B cell (primary cell): ENCODE measurements around the gene FAM174C. TPM values are rescaled to one million over a fixed set of nuclear protein-coding genes. Genes with fewer than 3 reads are reported as not detected.

Experiments
- ATAC-seq: fragments of 200-7000 bp; cut with Tn5 transposase; one replicate; pipeline ENCODE4 v1.10.0; 2021; ENCODE audit warnings: low read depth, mild to moderate bottlenecking, moderate number of reproducible peaks, moderate library complexity
- CTCF ChIA-PET: fragments of 350-600 bp; sonication (Branson Sonifier 250); formaldehyde crosslinking; loops from one replicate; lab custom pipeline; 2021; ENCODE audit warnings: antibody characterized with exemption, inconsistent platforms; lab: Charles Lee
- POLR2A ChIA-PET: fragments of 350-600 bp; sonication (Branson Sonifier 250); formaldehyde crosslinking; loops from one replicate; lab custom pipeline; 2021; ENCODE audit warnings: antibody characterized with exemption; lab: Charles Lee
- DNase-seq: peaks from one replicate; pipeline ENCODE4 v3.0.0; 2013
- H2AFZ ChIP-seq: 2 replicates; pipeline ENCODE4 v1.6.1; 2012; ENCODE audit warnings: mild to moderate bottlenecking, low read depth, low read length; ENCODE audit not compliant: insufficient read depth, poor library complexity, severe bottlenecking
- H3K27ac ChIP-seq, 2 donors: 1 replicate in 1 of 2; 2 replicates in 1 of 2; pipeline ENCODE4 v1.5.1; 2012 to 2013; ENCODE audit warnings: low read length in 2 of 2, mild to moderate bottlenecking in 2 of 2, moderate library complexity in 1 of 2
- H3K27me3 ChIP-seq, 4 experiments: fragments of 200-600 bp in 1 of 4; sonication (generic) in 1 of 4; replicated peaks in 1 of 4; 1 replicate in 2 of 4; 2 replicates in 2 of 4; pipeline versions ENCODE4 v1.6.1 to v1.7.0; 2013 to 2016; ENCODE audit warnings: low read length in 3 of 4, mild to moderate bottlenecking in 2 of 4, mixed read lengths in 1 of 4, moderate library complexity in 1 of 4; ENCODE audit not compliant: insufficient read depth in 4 of 4, control insufficient read depth in 3 of 4; ENCODE audit errors: control extremely low read depth in 1 of 4
- H3K36me3 ChIP-seq, 2 experiments: replicated peaks in 1 of 2; 1 replicate in 1 of 2; 2 replicates in 1 of 2; pipeline versions ENCODE4 v1.6.1 to v1.7.1; 2013; ENCODE audit warnings: low read length in 1 of 2; ENCODE audit not compliant: insufficient read depth in 2 of 2, control insufficient read depth in 1 of 2; ENCODE audit errors: control extremely low read depth in 1 of 2, extremely low read depth in 1 of 2
- H3K4me1 ChIP-seq, 2 donors: fragments of 200-600 bp in 1 of 2; sonication (generic) in 1 of 2; 1 replicate in 1 of 2; 2 replicates in 1 of 2; pipeline versions ENCODE4 v1.5.1 to v1.6.1; 2013 to 2017; ENCODE audit warnings: low read length in 2 of 2; ENCODE audit not compliant: control insufficient read depth in 2 of 2, insufficient read depth in 2 of 2
- H3K4me2 ChIP-seq: replicated peaks from 2 replicates; pipeline ENCODE3; 2012; ENCODE audit warnings: mild to moderate bottlenecking, low read depth, low read length; ENCODE audit not compliant: poor library complexity, severe bottlenecking
- H3K4me3 ChIP-seq, 5 experiments: fragments of 200-600 bp in 1 of 5; sonication (generic) in 1 of 5; 1 replicate in 3 of 5; 2 replicates in 2 of 5; pipeline versions ENCODE4 v1.5.1 to v1.7.0; 2011 to 2016; ENCODE audit warnings: low read length in 4 of 5, mild to moderate bottlenecking in 4 of 5, low read depth in 2 of 5, control low read depth in 1 of 5, moderate library complexity in 1 of 5; ENCODE audit not compliant: insufficient read depth in 1 of 5; ENCODE audit errors: control extremely low read depth in 1 of 5, extremely low read depth in 1 of 5
- H3K79me2 ChIP-seq: fragments of 200-600 bp; sonication (generic); one replicate; pipeline ENCODE4 v1.6.0; 2016; ENCODE audit warnings: low read length; ENCODE audit not compliant: control insufficient read depth, insufficient read depth
- H3K9ac ChIP-seq: fragments of 200-600 bp; sonication (generic); 2 replicates; pipeline ENCODE4 v1.6.1; 2017; ENCODE audit warnings: mild to moderate bottlenecking, low read length, moderate library complexity
- H3K9me3 ChIP-seq, 3 donors: one replicate each; pipeline versions ENCODE4 v1.6.1 to v1.7.1; 2013; ENCODE audit warnings: low read length in 2 of 3; ENCODE audit not compliant: control insufficient read depth in 2 of 3, insufficient read depth in 1 of 3; ENCODE audit errors: control extremely low read depth in 1 of 3
- H4K20me1 ChIP-seq: 2 replicates; pipeline ENCODE4 v1.6.0; 2012; ENCODE audit warnings: mild to moderate bottlenecking, low read length; ENCODE audit not compliant: insufficient read depth, control insufficient read depth, poor library complexity, severe bottlenecking
- H3K27ac Mint-ChIP-seq: one replicate; pipeline ENCODE4 v1.8.0; 2021; ENCODE audit warnings: mixed read lengths
- H3K27me3 Mint-ChIP-seq: one replicate; pipeline ENCODE4 v1.8.0; 2021; ENCODE audit warnings: mixed read lengths
- H3K4me1 Mint-ChIP-seq: one replicate; pipeline ENCODE4 v1.8.0; 2021; ENCODE audit warnings: mixed read lengths
- H3K4me3 Mint-ChIP-seq: one replicate; pipeline ENCODE4 v1.8.0; 2021; ENCODE audit warnings: mixed read lengths
- H3K9me3 Mint-ChIP-seq: one replicate; pipeline ENCODE4 v1.8.0; 2022; ENCODE audit warnings: mixed read lengths; ENCODE audit not compliant: insufficient read depth
- CTCF ChIP-seq: fragments of 200-600 bp; IDR thresholded peaks from one replicate; pipeline ENCODE4 v1.8.0; 2022; ENCODE audit warnings: antibody characterized with exemption, mild to moderate bottlenecking
- EZH2 ChIP-seq: IDR thresholded peaks from 2 replicates; pipeline ENCODE4 v1.6.1; 2012; ENCODE audit warnings: borderline replicate concordance, low read depth, mild to moderate bottlenecking, moderate library complexity, low read length; ENCODE audit not compliant: insufficient read depth, poor library complexity, severe bottlenecking
- WGBS: methylation state at CpG from one replicate; pipeline ENCODE4 v1.1.5; 2013; ENCODE audit warnings: missing lambda C conversion rate; ENCODE audit not compliant: insufficient coverage; 5-methylcytosine and 5-hydroxymethylcytosine counted together
- intact Hi-C: fragments of 100-400 bp; cut with micrococcal nuclease; formaldehyde crosslinking; loops from one replicate; pipeline ENCODE4 v1.10.0; 2022
- polyA plus RNA-seq: library from polyadenylated mRNA; depleted of rRNA; stranded (reverse); fragments of >200 nt; gene quantifications from 2 replicates; pipeline ENCODE4 v1.2.3, GENCODE V29; 2012
- total RNA-seq, 2 donors: library from RNA; stranded (reverse); fragments of 120-200 nt in 1 of 2; gene quantifications; 1 replicate in 1 of 2; 2 replicates in 1 of 2; pipeline versions ENCODE4 v1.2.3 to v1.2.4, GENCODE V29; 2013 to 2022

Gene FAM174C
- total and polyA plus RNA-seq, 2 donors (not counting 1 experiment from before 2014, with no cell fraction given): 41.1 to 70.6 TPM

GRCh38 chr19:1270213-1270853 is 5.0 kb upstream of the FAM174C start:
- Histone ChIP-seq H3K27ac (peak overlapping the region; percentile 88 to 92), H3K9me3 (no peaks in the 10 kb centered on the region), H3K36me3 (peaks cover 9 to 51% of the 10 kb centered on the region in 2 experiments), H3K79me2 (peaks cover 75% of the 10 kb centered on the region), H3K4me3 (peak overlapping the region; percentile 75 to 96 (median 85)), H3K27me3 (no peaks in the 10 kb centered on the region), H3K4me2 (peak overlapping the region; percentile 83), H2AFZ (no peak overlapping the region), H3K9ac (peak overlapping the region; percentile 73), H4K20me1 (peaks cover 78% of the 10 kb centered on the region), H3K4me1 (peaks cover 63 to 84% of the 10 kb centered on the region in 2 donors)
- CTCF ChIA-PET: interaction anchor here (6.1 to 10.0 kb wide), 2 partner anchors 26 kb away, joined by 51 to 658 read pairs; partner anchors contain the start of gene ATP5F1D
- H3K9me3 Mint-ChIP-seq: no peaks in the 10 kb centered on the region
- POLR2A ChIA-PET: interaction anchor here (0.7 to 11.0 kb wide), 3 partner anchors 27 to 46 kb away, joined by 3 to 402 read pairs (median 11); partner anchors contain the start of genes ATP5F1D and CBARP
- peak overlapping the region; percentile 88 for H3K4me3 Mint-ChIP-seq
- DNase-seq: no peak
- peak overlapping the region; percentile 87 for H3K27ac Mint-ChIP-seq
- intact Hi-C loops: no loop called here
- 13% methylated on average over 6 of the region's 8 CpGs for WGBS
- peaks cover 71% of the 10 kb centered on the region for H3K4me1 Mint-ChIP-seq
- no peak for ATAC-seq
- TF ChIP-seq EZH2: no peak
- TF ChIP-seq CTCF: no peak
- H3K27me3 Mint-ChIP-seq: no peaks in the 10 kb centered on the region
